GM21423 (cell line): ENCODE data around the gene CNN3.
A peak's percentile ranks its signal among the peaks of the same experiment; 100 is the strongest.
"Not testable (repeated sequence)": the region's sequence is repeated elsewhere in the genome, so short reads cannot be mapped to it uniquely, and the experiment has no call there.

Source experiments
- ATAC-seq: cut with Tn5 transposase; IDR thresholded peaks from one replicate; pipeline ENCODE4 v1.9.1; 2021; ENCODE audit warnings: mild to moderate bottlenecking, moderate library complexity; ENCODE audit not compliant: unreplicated experiment

CNN3 gene

DNA sequence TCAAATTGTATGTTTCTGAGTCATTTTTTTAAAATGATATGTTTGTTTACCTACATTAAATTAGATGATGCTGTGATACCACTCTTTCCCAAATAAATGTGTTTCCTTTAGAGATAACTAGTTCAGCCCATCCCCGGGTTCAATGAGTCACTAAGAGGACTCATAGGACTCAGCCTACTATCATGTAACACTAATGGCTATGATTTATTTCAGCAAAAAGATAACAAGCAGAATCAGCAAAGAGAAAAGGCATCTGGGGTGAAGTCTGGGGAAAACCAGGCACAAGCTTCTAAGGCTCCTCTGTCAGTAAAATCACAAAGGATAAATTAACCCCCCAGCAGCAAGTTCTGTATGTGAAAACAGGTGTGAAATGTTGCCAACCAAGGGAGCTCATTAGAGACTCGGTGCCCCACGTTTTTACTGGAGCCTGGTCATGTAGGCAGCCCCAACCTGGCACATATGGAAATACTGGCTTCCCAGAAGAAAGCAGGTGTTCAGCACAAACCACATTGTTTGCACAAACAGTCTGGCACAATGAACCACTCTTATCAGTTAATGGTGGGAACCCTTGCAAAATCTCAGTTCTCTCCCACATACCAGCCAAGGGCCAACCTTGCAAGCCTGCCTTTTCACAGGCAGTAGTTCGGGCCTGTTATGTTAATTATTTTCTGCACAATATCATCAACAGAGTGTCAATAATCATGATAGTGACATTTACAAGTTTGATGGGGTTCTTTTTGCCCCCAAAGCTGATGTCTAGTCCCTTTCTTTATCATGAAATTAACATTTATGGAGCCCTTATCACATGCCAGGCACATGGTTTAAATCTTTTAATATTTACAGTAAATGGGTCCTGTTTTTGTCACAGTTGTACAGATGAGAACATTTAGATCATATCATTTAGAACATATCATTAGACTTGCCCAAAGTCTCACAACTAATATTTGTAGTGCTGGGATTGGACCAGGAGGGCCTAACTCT lies 23.1 kb upstream of the CNN3 start:
- no peak for ATAC-seq

- ATAC-seq: no peak
Measured at GRCh38 chr1:94947437-94947836, 20.5 kb upstream of the CNN3 start.

GRCh38 chr1:94946886-94947285 lies 20.0 kb upstream of the CNN3 start:
- no peak for ATAC-seq

- ATAC-seq: no peak
Measured at GRCh38 chr1:94942171-94943128, 15.5 kb upstream of the CNN3 start.

GRCh38 chr1:94941480-94941879 lies 14.6 kb upstream of the CNN3 start:
- ATAC-seq: not testable (repeated sequence)

- no peak for ATAC-seq
Measured at GRCh38 chr1:94940738-94941137, 13.8 kb upstream of the CNN3 start.

DNA sequence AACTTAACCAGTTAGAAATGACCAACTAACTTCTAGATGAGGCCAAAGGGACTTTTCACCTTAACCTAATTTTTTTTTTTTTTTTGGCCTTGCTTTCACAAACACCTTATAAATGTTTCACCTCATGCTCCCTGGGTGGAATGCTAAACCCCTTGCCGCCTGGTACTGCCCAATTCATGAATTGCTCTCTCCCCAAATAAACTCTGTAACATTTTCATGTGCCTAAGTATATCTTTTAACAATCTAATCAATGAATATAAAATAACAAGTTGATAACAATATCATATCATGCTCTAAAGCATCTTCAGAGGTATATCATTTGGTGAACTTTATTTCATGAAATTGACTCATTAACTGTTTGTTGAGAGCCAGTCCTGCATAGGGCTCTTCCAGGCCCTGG lies 10.9 kb upstream of the CNN3 start:
- no peak for ATAC-seq

GRCh38 chr1:94936861-94937620 lies 10.1 kb upstream of the CNN3 start:
- no peak for ATAC-seq

DNA sequence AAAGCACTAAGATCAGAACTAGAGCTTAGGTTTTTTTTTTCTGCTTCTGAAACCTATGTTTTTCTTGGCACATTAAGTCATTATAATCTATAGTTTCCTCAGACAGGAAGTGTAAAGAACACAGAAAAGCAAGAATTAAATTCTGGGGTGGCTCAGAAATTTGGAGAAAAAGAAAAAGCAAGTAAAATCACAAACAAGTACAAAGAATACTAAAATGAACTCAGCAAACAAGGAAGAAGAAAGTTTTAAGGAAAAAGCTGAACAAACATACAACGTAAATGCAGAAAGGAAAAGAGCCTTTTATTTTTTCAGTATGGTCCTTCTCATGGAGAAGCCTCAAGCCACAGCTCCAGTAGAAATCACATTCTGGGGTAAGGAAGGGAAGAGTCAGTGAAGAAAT lies 8.6 kb upstream of the CNN3 start:
- ATAC-seq: no peak

DNA sequence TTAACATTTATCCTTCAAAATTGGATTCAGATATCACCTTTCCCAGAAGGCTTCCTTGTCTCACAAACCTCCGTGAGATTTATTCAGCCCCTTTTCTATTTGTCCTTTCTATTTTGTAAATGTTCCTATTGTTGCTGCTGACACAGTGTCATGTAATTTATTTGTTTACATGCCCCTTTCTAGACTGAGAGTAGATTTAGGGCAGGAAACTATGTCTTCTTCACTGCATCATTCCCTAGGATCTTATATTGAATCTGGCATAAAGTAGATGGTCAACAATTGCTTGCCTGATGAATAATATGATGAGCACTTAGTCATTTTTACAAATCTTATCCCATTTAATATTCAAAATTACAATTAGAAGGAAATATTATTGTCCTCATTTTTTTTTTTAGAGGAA lies 8.1 kb upstream of the CNN3 start:
- ATAC-seq: no peak

DNA sequence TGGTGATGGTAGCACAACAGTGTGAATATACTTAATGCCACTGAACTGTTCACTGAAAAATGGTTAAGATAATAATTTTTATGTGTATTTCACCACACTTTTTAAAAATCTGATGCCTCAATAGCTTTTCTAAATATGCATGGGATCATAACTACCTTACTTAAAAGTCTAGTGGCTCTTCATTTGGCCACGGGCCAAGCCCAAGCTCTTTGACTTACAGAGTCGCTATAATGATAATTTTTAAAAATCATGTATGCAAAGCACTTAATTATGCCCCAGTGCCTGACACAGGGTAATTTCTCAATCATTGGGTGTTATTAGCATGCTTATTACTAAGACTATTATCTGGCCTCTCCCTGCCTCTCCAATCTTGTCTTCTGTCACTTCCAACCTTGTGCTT lies 7.6 kb upstream of the CNN3 start:
- no peak for ATAC-seq

GRCh38 chr1:94931254-94931841 lies 4.4 kb upstream of the CNN3 start:
- ATAC-seq: no peak

- no peak for ATAC-seq
Measured at GRCh38 chr1:94929351-94930217, 2.7 kb upstream of the CNN3 start.

GRCh38 chr1:94928293-94928939 lies 1.5 kb upstream of the CNN3 start:
- ATAC-seq: no peak

DNA sequence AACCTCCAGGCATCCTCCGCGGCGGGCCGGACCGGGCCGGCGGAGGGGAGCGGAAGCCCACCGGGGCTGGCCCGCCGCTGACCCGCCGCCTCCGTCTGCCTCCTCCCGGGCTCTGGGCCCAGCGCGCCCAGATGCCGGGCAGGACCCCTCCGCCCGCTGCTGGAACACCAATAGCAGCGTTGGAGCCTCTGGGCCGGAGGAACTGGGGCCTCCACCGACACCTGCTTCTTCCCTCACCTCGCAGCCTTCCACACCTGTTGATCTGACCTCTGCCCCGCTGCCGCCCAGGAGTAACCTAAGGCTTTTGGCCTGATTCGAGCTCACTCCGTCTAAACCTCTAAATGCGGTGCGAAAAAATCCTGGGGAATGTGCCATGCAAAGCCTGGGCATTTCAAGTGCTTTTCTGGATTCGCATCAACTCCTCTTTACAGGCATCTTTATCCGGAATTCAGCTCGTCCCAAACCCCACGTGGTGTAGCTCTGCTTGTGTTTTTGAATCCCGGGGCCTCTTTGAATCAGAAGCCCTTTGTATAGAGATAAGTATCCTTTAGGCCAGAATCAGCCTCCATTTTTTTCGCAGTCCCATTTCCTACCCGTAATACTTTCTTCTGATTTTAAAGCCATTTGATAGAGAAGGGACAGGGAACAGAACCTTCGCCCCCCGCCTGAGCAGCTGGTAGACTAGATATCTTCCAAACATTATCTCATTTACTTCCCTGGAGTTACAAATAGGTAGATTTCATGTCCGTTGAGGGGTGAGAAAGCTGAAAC lies 680 bp upstream of the CNN3 start:
- ATAC-seq: no peak

DNA sequence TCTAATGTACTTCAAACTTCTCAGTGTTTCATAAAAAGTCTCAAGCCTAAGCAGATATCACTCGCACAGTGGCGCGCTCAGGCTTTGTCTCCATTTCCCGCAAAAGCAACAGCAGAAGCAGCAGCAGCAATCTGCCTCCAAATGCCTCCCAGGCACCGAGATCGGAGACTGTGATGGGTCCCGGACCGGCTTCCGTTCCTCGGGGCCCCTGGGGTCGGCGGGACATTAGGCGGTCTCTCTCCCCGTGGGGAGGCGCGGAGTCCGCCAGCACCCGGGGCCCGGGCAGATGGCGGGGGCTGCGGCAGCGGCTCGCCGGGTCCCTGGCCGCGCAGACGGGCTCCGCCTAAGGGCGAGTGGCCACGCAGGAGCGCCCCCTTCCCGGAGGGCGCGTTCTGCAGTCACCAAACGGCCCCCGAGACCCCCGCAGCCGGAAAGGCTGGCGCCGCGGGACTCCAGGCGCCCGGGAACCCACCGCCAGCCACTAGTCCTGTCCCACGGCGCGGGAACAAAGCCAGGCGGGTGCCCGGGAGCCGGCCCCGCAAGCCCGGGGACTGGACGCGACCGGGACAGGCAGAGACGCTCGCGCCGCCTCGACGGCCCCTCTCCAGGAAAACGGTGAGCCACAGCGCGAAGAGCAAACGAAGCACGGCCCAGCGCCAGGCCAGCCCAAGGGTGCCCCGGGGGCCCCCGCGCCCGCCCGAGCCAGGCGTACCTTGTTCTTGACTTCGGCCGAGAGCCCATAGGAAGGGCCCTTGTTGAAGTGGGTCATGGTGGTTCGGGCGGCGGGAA lies 590 bp downstream of the CNN3 start:
- peak; percentile 26 for ATAC-seq

GRCh38 chr1:94925561-94926125 lies 1.3 kb downstream of the CNN3 start:
- ATAC-seq: peak; percentile 24
